Hindlimb muscle (tissue), 1 donor: ENCODE data around the gene SLFN11. TPM values are rescaled to one million over a fixed set of nuclear protein-coding genes. Genes with fewer than 3 reads are reported as not detected.
"Not testable (repeated sequence)": the region's sequence is repeated elsewhere in the genome, so short reads cannot be mapped to it uniquely, and the experiment has no call there.

Source experiments
- DNase-seq: peaks from one replicate; pipeline ENCODE4 v3.0.0-alpha.2; 2013
- polyA plus RNA-seq: library from polyadenylated mRNA; unstranded; fragments of 120-200 nt; gene quantifications from one replicate; pipeline ENCODE4 v1.2.1, GENCODE V29; 2013; ENCODE audit not compliant: insufficient read length

Gene SLFN11
- polyA plus RNA-seq, 1 donor = 18.8 TPM

DNA sequence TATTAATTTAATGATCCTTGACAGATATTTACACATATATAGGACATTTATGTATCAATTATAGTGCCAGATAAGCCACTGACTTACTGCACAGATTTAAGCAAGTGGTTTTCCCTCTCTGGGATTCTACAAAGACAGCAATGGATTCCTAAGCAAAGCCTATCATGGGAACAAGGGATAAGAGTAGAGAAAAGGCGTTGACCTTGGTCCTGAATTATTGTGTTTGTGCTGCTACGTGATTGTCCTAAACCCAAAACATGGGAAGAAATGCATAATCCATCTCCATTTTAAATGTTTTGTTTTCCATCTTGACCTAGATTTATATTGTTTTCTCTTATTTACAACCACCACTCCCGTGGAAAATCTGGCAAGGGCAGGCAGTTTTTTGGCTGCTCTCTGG, 14.0 kb downstream of the SLFN11 start:
- DNase-seq = no peak

DNA sequence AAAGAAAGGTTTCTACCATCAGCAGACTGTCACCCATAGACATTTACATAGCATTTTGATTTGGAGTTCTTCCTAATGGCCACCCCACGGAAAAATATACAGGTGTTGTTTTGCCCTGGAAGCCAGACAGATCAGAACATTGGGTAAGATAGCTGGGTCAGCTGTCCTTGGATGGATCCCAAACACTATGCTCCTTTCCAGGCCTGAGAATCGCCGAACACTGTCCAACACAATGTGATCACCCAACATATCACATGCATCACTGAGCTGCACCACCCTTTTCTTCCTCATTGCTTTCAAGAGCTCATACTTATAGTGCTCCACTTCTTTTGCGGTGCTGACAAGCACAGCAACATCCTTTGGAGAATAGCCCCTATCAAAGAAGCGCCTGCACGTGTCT, 21.1 kb downstream of the SLFN11 start:
- DNase-seq = no peak

DNA sequence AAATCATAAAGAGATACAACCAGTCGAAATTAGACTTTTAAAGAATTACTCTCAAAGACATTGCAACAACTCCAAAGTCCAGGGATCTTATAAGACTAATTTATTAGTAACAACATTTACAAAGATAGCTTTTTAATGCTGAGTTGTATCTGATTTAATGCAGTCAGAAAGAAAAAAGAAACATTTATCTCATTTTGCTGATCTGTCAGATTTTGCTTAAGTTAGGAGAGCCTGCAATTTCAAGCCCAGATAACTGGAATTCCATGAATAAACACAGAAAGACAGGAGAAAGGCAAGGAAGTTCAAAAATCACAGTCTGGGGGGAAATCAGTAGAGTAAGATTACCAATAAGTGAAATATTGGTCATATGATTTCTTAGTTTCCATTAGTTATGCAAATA, 22.9 kb downstream of the SLFN11 start:
- no peak for DNase-seq

DNA sequence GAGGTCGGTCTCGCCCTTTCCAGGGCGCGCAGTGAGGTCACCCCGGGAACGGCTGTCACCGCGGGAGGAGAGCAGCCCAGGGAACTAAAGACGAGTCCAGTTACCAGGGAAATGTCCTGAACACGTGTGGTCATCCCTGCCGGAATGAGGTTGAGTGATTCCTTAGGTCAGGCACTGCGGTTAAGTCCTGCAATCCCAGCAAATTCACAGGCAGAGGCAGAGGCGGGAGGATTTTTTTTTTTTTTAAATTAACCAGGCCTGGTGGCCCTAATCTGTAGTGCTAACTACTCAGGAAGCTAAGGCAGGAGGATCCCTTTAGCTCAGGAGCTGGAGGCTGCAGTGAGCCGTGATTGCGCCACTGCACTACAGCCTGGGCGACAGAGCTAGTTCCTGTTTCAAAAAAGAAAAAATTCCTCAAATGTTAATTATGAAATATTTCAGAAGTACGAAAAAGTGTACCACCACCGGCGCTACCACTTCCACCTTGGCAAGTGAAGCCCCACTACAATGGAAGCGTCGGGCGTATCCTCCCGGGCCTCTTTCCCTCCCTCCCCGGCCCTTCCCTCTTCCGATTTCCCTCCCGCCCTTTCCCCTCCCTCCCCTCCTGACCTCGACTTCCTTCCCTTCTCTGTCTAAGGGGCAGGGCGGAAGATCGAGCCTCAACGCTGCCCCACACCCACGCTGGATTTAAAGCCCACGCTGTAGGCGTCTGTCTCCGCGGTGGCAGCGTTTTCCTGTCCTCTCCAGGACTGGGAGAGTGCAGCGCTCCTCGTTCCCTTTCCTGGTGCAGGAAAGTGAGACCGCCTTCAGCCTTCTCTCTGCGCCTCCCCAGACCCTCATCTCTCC, 27.3 kb downstream of the SLFN11 start:
- DNase-seq = peak; percentile 71

DNA sequence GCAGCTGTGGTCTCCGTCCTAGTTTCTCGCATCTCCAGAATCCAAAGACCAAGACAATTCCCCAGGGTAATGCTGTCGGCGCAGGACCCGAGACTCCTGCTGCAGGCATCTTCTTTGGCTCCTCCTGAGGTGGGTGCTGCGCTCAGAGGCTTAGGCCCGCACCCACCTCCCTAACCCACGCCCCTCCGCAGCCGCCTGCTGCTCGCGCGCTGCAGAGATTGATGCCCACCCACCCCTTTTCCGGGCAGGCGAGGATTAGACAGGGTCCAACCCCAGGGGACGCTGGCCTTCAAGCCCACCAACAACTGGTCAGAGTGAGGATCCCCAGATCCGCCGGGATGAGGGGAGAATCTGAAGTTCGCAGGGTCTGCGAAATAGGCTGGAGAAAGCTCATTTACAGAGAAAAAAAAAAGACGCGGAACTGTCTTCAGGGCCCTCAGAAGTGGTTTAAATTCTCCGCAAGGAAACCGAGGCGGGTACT, 27.9 kb downstream of the SLFN11 start:
- no peak for DNase-seq

DNA sequence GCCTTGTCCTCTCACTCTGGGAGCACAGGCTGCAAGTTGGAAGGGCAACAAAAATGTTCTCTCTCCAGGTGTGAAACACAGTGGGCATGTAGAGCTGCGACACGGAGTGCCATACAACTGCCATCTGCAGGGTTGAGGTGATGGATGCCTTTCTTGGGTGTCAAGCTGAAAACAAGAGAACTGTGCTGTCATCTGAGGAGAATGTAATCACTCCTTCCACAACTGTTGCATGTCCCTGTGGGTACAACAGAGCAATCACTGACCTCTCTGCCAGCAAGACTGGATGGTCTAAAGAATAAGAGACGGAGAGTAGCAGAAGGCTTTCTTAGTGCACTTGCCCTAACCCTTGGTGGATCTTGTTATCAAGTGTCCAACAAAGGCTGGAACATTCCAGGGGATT, 29.2 kb downstream of the SLFN11 start:
- no peak for DNase-seq

DNA sequence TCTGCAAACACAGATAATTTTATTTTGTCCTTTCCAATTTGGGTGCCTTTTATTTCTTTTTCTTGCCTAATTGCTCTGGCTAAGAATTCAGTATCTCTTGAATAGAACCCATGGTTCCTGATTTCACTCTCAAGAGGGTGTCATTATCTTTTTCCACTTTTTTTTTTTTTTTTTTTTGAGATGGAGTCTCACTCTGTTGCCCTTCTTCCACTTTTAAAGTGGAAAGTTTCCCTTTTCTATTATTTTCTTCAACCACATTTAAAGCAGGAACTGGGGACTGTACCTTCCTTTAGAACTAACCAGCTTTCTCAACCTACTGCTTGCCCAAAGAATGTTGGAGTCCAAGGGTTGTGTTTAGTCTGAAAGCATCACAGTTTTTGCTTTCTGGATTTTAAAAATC, 31.1 kb downstream of the SLFN11 start:
- DNase-seq = no peak

DNA sequence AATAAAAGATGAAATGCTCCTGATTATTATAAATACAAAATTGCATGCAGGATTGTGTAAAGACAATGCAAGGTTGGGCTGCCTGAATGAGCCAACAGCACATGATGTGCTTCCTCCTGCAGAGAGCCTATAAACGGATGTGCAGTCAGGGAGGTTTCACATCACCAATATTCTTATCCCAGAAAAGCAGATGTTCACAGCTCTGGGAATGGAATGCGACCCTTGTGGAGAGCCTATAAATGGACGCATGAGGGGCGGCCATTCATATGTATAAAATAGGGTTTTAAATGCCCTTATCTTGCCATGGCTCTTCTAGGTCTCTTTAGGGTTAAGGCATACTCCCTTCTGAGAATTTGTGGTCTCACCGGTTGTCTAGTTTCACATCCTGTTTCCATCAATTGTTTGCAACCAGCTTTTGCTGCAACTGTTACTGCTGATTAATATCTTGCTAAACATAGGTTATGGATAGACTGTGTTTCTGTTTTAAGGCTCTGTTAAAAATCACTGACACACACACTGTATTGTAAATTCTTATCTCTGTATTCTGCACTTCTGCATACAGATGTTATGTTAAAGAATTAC, 31.9 kb downstream of the SLFN11 start:
- no peak for DNase-seq

DNA sequence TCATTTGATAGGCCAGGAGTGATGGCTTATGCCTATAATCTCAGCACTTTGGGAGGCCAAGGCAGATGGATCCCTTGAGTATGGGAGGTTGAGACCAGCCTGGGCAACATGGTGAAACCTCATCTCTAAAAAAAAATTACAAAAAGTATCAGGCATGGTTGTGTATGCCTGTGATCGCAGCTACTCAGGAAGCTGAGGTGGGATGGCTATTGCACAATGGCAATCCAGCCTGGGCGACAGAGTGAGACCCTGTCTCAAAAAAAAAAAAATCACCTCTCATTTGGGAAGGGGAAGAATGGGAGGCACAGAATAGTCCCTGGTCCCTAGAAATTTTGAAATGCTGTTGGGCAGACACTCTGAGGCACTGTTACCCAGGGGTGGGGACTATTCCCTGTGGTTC, 35.2 kb downstream of the SLFN11 start:
- no peak for DNase-seq

DNA sequence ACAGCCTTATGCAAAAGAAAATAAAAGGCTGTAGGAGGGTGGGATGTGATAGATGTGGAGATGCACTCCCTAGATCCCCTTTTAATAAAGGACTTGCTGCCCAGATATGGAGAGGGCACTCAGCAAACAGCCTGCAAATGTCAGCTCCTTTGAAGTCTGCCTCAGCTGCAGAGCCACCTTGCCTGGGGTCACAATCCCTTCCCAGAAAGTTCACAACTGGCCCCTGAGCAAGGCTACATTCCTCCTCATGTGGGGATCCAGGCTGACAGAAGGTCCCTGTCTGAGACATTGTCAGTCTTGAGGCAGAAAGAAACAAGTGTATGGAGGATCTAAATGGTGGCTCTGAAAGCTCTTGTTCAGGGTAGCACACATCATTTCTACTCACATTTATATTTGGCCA, 36.1 kb downstream of the SLFN11 start:
- DNase-seq = no peak

DNA sequence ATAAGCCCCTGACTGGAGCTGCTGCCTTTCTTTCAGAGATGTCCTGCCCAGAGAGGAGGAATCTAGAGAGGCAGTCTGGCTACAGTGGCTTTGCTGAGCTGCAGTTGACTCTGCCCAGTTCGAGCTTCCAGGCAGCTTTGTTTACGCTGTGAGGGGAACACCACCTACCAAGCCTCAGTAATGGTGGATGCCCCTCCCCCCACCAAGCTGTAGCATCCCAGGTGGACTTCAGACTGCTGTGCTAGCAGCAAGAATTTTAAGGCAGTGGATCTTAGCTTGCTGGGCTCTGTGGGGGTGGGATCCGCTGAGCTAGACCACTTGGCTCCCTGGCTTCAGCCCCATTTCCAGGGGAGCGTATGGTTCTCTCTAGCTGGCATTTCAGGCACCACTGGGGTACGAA, 39.8 kb downstream of the SLFN11 start:
- not testable (repeated sequence) for DNase-seq

DNA sequence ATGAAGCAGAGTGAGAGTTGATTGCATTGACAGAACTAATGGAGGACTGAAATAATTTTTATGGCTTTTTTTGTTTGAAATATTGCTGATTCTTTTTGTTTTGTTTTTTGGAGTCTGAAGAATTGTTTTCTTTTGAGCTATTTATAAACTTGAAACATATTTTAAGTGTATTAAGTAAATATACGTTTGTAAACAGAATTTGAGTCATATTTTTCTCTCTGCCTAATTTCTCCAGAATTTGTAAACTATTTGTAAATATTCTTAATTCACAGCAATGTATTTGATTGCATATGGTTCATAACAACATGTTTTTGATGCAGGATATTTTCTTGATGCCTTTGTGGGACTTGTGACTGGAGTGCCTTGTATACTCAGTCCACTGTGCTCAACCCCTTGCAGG, 50.7 kb downstream of the SLFN11 start:
- DNase-seq = no peak

DNA sequence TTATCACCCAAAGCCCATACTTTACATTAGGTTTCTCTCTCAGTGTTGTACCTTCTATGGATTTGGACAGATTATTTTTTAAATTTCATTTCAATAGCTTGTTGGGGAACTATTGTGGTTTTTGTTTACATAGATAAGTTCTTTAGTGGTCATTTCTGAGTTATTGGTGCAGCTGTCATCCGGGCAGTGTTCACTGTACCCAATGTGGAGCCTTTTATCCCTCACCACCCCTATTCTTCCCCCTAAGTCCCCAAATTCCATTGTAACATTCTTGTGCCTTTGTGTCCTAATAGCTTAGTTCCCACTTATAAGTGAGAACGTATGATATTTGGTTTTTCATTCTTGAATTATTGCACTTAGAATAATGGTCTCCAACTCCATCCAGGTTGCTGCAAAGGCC, 57.5 kb downstream of the SLFN11 start:
- no peak for DNase-seq

DNA sequence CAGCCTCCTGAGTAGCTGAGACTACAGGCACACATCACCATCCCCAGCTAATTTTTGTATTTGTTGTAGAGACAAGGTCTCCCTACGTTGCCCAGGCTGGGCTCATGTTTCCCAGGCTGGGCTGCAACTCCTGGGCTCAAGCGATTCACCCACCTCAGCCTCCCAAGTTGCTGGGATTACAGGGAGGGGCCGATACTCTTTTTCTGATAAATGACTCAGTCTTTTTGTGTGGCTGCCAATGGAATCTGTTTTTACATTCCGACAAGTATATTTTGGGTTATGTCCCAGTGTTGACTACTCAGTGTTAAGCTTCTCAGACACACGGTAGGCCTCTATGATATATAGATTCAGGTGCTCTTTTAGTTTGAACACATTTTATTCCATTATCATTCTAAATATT, 58.1 kb downstream of the SLFN11 start:
- no peak for DNase-seq

DNA sequence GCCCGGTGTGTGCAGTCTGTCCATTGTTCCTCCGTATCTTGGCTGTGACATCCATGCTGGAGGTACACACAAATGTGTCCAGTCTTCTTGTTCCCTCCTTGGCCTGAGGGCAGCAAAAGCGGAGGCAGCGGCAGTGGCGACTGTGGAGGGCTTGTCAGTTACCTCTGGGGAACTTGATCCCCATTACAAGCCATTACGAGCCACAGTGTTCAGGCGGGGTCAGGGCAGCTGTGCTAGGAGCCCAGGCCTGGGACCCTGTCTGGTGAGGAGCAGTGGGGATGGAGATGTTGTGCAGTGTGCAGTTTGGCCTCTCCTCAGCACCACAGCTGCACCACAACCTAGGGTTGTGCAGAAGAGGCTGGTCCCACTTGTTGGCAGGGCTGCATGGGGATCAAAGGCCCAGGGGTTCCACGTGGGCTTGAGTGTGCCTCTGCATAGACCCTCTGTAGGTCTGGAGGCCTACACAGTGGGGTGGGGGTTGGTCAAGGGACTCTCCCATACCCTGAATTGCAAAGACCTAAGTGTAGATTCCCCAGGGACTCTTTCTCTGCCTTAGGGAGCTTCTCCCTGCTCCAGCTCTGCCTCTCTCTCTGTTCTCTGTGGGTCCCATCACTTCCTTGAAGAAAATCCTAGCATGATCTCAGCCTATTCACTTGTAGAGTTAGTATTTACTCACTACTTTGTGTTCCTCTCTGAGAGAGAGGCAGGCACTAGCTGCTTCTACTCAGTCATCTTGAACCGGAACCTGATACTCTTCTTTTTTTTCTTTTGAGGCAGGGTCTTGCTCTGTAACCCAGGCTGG, 58.8 kb downstream of the SLFN11 start:
- DNase-seq = no peak

DNA sequence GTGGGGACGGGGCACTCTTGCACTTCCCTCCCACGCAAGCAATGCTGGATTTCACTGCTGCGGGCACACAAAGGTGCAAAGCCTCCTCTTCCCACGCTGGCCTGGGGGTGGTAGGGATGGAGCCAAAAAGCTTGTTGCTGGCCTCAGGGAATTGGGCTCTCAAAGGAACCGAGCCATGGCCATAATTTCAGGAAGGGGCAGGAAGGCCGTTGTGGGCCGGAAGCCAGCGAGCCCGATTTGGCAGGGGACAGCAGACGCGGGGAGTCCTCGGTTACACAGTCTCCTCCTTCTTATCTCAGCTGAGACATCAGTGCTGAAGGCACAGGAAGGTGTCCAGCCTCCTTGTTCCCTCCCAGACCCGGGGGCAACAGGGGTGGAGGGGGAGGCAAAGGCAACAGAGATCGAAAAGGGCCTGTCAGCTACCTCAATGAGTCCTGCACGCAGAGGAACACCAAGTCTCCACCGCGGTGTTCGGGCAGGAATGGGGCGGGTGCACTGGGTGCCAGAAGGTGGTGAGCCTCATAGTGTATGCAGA, 59.5 kb downstream of the SLFN11 start:
- no peak for DNase-seq

DNA sequence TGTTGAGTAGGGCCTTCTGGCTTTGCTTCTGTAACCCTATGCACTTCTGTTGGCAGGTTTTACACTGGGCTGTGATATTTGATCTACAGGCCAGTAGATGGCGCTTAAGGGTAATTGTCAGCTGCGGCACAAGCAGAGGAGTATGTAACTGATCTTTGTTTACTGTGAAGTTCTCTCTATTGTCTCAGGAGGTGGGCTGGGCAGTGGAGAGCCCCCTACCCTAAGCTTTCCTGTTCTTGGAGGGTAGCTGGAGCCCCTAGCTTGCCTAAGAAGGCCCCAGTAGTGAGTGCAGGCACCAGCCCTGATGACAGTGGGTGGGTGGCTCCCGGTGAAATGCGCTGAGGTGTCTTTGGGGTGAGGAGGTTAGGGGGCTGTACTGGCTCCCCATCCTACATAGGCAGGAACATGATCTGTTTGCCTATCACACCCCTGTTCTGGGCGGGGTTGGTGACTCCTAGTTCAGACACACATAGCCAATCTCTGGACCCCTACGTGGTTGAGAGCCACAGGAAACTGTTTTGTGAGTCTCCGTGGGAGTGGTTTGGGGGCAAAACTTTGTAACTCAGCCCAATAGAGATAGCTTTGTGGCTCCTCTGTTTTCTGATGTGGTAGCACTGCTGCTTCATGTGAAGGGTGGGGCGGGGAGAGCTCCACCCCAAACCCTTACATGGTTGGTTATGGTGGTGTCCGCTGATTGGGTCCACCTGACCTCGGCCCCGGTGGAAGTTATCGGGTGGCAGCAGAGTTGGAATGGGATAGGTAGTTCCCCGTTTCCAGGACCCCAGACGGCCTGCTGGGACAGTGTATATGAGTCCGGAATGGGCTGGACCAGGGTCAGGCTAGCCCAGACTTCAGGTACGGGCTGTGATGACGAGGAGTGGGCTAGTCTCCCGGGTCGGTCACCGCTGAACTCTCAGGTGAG, 60.4 kb downstream of the SLFN11 start:
- peak; percentile 67 for DNase-seq

DNA sequence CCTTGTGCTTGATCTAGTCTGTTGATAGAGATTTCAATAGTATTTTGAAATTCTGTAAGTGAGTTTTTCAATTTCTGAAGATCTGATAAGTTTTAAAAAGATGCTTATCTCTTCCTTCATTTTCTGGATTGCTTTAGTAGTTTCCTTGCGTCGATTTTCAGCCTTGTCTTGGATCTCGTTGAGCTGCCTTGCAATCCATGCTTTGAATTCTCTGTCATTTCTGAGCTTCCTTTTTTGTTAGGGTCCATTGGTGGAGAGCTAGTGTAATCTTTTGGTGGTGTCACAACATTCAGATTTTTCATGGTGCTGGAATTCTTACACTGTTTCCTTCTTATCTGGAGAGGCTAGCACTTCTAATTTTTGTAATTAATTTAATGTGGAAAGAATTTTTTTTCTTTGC, 61.1 kb downstream of the SLFN11 start:
- DNase-seq = no peak

DNA sequence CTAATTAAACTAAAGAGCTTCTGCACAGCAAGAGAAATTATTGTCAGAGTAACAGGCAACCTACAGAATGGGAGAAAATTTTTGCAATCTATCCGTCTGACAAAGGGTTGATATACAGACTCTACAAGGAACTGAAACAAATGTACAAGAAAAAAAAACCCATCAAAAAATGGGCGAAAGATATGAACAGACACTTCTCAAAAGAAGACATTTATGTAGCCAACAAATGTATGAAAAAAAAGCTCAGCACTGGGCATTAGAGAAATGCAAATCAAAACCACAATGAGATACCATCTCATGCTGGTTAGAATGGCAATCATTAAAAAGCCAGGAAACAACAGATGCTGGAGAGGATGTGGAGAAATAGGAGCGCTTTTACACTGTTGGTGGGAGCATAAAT, 64.1 kb downstream of the SLFN11 start:
- not testable (repeated sequence) for DNase-seq
